ENCODE results near the gene ERGIC3. TPM values are rescaled to one million over a fixed set of nuclear protein-coding genes. Genes with fewer than 3 reads are reported as not detected.

ERGIC3 gene
- total and polyA plus RNA-seq, 2 experiments from 2014 or later: 262 to 477 TPM

GRCh38 chr20:35523298-35523888 is 18.5 kb upstream of the ERGIC3 start:
- no peak overlapping the region for H3K27ac ChIP-seq
- DNase-seq: peak; percentile 46
- H4K20me1 ChIP-seq (ENCODE audit: insufficient read depth): no peaks in the 10 kb centered on the region
- no peak for TF ChIP-seq EZH2 (IDR thresholded peaks at IDR 0.05; ENCODE audit: insufficient read depth, poor library complexity, severe bottlenecking)
- no peak for TF ChIP-seq EZH2phosphoT487 (IDR thresholded peaks at IDR 0.05; ENCODE audit: insufficient read depth, low read depth)
- no peaks in the 10 kb centered on the region for H3F3A ChIP-seq (ENCODE audit: insufficient read depth)
- H3K9me3 ChIP-seq (ENCODE audit: low read depth): no peaks in the 10 kb centered on the region
- no peak overlapping the region for H2AFZ ChIP-seq
- no peak overlapping the region for H3K4me3 ChIP-seq
- H3K79me2 ChIP-seq (ENCODE audit: insufficient read depth): no peaks in the 10 kb centered on the region
- no peaks in the 10 kb centered on the region for H3K36me3 ChIP-seq (ENCODE audit: low read depth)
- in situ Hi-C loops (cut with MboI): no loop called here
- 55 to 65% methylated on average over 6 of the region's 6 CpGs for WGBS, 2 experiments (ENCODE audit: low coverage in 1 of 2, low lambda C conversion rate in 2 of 2, missing lambda C conversion rate in 2 of 2)
- H3K9me2 ChIP-seq (ENCODE audit: insufficient read depth): no peaks in the 10 kb centered on the region
- H3K4me1 ChIP-seq (ENCODE audit: insufficient read depth): no peaks in the 10 kb centered on the region
- H3K9ac ChIP-seq: no peak overlapping the region
- H3K27me3 ChIP-seq (replicated peaks; ENCODE audit: insufficient read depth): no peaks in the 10 kb centered on the region
- no peak overlapping the region for H3K4me2 ChIP-seq (ENCODE audit: unreplicated experiment)

GRCh38 chr20:35525639-35526038 is 16.2 kb upstream of the ERGIC3 start:
- 78 to 100% methylated on average over 1 of the region's 1 CpG for WGBS, 2 experiments (ENCODE audit: low coverage in 1 of 2, low lambda C conversion rate in 2 of 2, missing lambda C conversion rate in 2 of 2)
- Histone ChIP-seq H3K79me2 (ENCODE audit: insufficient read depth) (no peaks in the 10 kb centered on the region), H3K4me2 (ENCODE audit: unreplicated experiment) (no peak overlapping the region), H4K20me1 (ENCODE audit: insufficient read depth) (no peaks in the 10 kb centered on the region), H3K27ac (no peak overlapping the region), H3K27me3 (replicated peaks; ENCODE audit: insufficient read depth) (no peaks in the 10 kb centered on the region), H3K36me3 (ENCODE audit: low read depth) (no peaks in the 10 kb centered on the region), H3K4me1 (ENCODE audit: insufficient read depth) (no peaks in the 10 kb centered on the region), H3K9ac (no peak overlapping the region), H2AFZ (no peak overlapping the region), H3K4me3 (no peak overlapping the region), H3K9me2 (ENCODE audit: insufficient read depth) (no peaks in the 10 kb centered on the region), H3K9me3 (ENCODE audit: low read depth) (no peaks in the 10 kb centered on the region), H3F3A (ENCODE audit: insufficient read depth) (no peaks in the 10 kb centered on the region)
- no peak for DNase-seq
- TF ChIP-seq EZH2phosphoT487 (IDR thresholded peaks at IDR 0.05; ENCODE audit: insufficient read depth, low read depth) (no peak), EZH2 (IDR thresholded peaks at IDR 0.05; ENCODE audit: insufficient read depth, poor library complexity, severe bottlenecking) (no peak)
- in situ Hi-C loops (cut with MboI): no loop called here

- no peaks in the 10 kb centered on the region for H3K9me3 ChIP-seq (ENCODE audit: low read depth)
- no peak overlapping the region for H2AFZ ChIP-seq
- H3K27ac ChIP-seq: no peak overlapping the region
- no peaks in the 10 kb centered on the region for H3K36me3 ChIP-seq (ENCODE audit: low read depth)
- no peaks in the 10 kb centered on the region for H3K79me2 ChIP-seq (ENCODE audit: insufficient read depth)
- H3K9ac ChIP-seq: no peak overlapping the region
- in situ Hi-C loops (cut with MboI): no loop called here
- no peak for DNase-seq
- no peak overlapping the region for H3K4me3 ChIP-seq
- no peak overlapping the region for H3K4me2 ChIP-seq (ENCODE audit: unreplicated experiment)
- H4K20me1 ChIP-seq (ENCODE audit: insufficient read depth): no peaks in the 10 kb centered on the region
- H3K9me2 ChIP-seq (ENCODE audit: insufficient read depth): no peaks in the 10 kb centered on the region
- H3K4me1 ChIP-seq (ENCODE audit: insufficient read depth): no peaks in the 10 kb centered on the region
- no peak for TF ChIP-seq EZH2 (IDR thresholded peaks at IDR 0.05; ENCODE audit: insufficient read depth, poor library complexity, severe bottlenecking)
- WGBS, 2 experiments (ENCODE audit: low coverage in 1 of 2, low lambda C conversion rate in 2 of 2, missing lambda C conversion rate in 2 of 2): 86 to 91% methylated on average over 12 of the region's 12 CpGs
- no peaks in the 10 kb centered on the region for H3F3A ChIP-seq (ENCODE audit: insufficient read depth)
- H3K27me3 ChIP-seq (replicated peaks; ENCODE audit: insufficient read depth): no peaks in the 10 kb centered on the region
Measured at GRCh38 chr20:35527122-35527769, 14.6 kb upstream of the ERGIC3 start.

- H3F3A ChIP-seq (ENCODE audit: insufficient read depth): no peaks in the 10 kb centered on the region
- H3K36me3 ChIP-seq (ENCODE audit: low read depth): no peaks in the 10 kb centered on the region
- in situ Hi-C loops (cut with MboI): no loop called here
- H3K79me2 ChIP-seq (ENCODE audit: insufficient read depth): no peaks in the 10 kb centered on the region
- H3K9me3 ChIP-seq (ENCODE audit: low read depth): no peaks in the 10 kb centered on the region
- TF ChIP-seq EZH2phosphoT487 (IDR thresholded peaks at IDR 0.05; ENCODE audit: insufficient read depth, low read depth) (no peak), EZH2 (IDR thresholded peaks at IDR 0.05; ENCODE audit: insufficient read depth, poor library complexity, severe bottlenecking) (no peak)
- no peaks in the 10 kb centered on the region for H3K9me2 ChIP-seq (ENCODE audit: insufficient read depth)
- DNase-seq: no peak
- no peak within 1 kb of the TSS for H3K4me2 ChIP-seq (ENCODE audit: unreplicated experiment)
- no peaks in the 10 kb centered on the region for H3K27me3 ChIP-seq (replicated peaks; ENCODE audit: insufficient read depth)
- no peak within 1 kb of the TSS for H3K4me3 ChIP-seq
- H2AFZ ChIP-seq: no peak within 1 kb of the TSS
- no peak within 1 kb of the TSS for H3K27ac ChIP-seq
- no peaks in the 10 kb centered on the region for H4K20me1 ChIP-seq (ENCODE audit: insufficient read depth)
- no peak within 1 kb of the TSS for H3K9ac ChIP-seq
- no peaks in the 10 kb centered on the region for H3K4me1 ChIP-seq (ENCODE audit: insufficient read depth)
- 66 to 76% methylated on average over 2 of the region's 2 CpGs for WGBS, 2 experiments (ENCODE audit: low coverage in 1 of 2, low lambda C conversion rate in 2 of 2, missing lambda C conversion rate in 2 of 2)
Measured at GRCh38 chr20:35529552-35529951, 12.3 kb upstream of the ERGIC3 start, which contains the start of gene C20orf173. Gene C20orf173 (minus strand): TSS chr20:35529652. CDS start chr20:35529373, 279 bp downstream.
